Gastrocnemius medialis (tissue), 4 donors: Measurements from ENCODE around the gene AMMECR1.

Source experiments
- POLR2A ChIP-seq, 2 donors: fragments of 450-650 bp; IDR thresholded peaks; one replicate each; pipeline ENCODE4 v1.6.1; 2017; ENCODE audit warnings: antibody characterized with exemption in 2 of 2, mild to moderate bottlenecking in 2 of 2, moderate library complexity in 2 of 2
- TF ChIP-seq, protein P1 (sequence below), 5 experiments: fragments of 450-650 bp in 3 of 5; fragments of 200-600 bp in 2 of 5; sonication (generic) in 2 of 5; IDR thresholded peaks in 4 of 5; conservative IDR thresholded peaks in 1 of 5; 1 replicate in 4 of 5; 2 replicates in 1 of 5; pipeline ENCODE4 v1.5.1; 2016 to 2019; ENCODE audit warnings: antibody characterized with exemption in 5 of 5, mild to moderate bottlenecking in 3 of 5, moderate library complexity in 3 of 5

DNA sequence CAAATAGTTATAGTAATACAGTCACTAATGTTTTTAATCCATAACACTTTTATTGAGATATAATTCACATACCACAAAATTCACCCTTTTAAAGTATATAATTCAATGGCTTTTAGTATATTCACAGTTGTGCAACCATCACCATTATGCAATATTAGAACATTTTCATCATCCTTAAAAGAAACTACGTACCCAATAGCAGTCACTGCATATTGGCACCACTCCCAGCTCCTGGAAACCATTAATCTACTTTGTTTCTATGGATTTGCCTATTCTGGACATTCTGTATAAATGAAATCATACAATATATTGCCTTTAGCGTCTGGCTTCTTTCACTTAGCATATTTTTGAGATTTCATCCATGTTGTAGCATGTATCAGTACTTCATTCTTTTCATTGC lies 99.3 kb downstream of the AMMECR1 start:
- TF ChIP-seq, protein P1, sequence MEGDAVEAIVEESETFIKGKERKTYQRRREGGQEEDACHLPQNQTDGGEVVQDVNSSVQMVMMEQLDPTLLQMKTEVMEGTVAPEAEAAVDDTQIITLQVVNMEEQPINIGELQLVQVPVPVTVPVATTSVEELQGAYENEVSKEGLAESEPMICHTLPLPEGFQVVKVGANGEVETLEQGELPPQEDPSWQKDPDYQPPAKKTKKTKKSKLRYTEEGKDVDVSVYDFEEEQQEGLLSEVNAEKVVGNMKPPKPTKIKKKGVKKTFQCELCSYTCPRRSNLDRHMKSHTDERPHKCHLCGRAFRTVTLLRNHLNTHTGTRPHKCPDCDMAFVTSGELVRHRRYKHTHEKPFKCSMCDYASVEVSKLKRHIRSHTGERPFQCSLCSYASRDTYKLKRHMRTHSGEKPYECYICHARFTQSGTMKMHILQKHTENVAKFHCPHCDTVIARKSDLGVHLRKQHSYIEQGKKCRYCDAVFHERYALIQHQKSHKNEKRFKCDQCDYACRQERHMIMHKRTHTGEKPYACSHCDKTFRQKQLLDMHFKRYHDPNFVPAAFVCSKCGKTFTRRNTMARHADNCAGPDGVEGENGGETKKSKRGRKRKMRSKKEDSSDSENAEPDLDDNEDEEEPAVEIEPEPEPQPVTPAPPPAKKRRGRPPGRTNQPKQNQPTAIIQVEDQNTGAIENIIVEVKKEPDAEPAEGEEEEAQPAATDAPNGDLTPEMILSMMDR (IDR thresholded peaks at IDR 0.05 in 4 of 5, conservative IDR thresholded peaks at IDR 0.05 in 1 of 5): no peak
- TF ChIP-seq POLR2A (IDR thresholded peaks at IDR 0.05): no peak
